HG03520 (cell line): ENCODE data around the gene MTX2.
A peak's percentile ranks its signal among the peaks of the same experiment; 100 is the strongest.
"Not testable (repeated sequence)": the region's sequence is repeated elsewhere in the genome, so short reads cannot be mapped to it uniquely, and the experiment has no call there.

Experiments
- ATAC-seq: cut with Tn5 transposase; IDR thresholded peaks from one replicate; pipeline ENCODE4 v1.9.1; 2021; ENCODE audit warnings: mild to moderate bottlenecking, moderate library complexity; ENCODE audit not compliant: unreplicated experiment

The MTX2 gene

DNA sequence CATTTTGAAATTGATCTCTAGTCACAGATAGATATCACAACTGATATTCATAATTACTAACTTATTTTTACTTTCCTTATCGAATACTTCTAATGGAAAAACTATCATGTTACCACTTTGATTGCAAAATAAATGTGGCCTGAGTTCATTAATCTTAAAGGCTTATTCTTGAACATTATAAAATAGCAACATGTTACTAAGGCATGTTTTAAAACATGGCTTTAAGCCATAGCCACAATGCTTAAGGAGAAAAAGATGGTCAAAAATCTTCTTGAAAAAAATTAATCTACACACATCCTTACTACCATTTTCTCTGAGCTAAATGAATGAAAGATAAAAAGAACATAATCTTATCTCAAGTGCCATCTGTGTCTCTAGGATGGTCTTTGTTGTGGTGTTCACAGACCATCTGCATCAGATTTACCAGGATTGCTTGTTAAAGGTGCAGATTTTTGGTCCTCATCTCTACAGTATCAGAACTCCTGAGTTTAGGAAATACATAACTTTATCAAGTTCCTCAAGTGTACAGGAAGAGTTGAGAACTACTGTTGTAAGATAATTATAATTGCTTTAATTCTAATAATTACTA lies 15.3 kb downstream of the MTX2 start:
- ATAC-seq = no peak

DNA sequence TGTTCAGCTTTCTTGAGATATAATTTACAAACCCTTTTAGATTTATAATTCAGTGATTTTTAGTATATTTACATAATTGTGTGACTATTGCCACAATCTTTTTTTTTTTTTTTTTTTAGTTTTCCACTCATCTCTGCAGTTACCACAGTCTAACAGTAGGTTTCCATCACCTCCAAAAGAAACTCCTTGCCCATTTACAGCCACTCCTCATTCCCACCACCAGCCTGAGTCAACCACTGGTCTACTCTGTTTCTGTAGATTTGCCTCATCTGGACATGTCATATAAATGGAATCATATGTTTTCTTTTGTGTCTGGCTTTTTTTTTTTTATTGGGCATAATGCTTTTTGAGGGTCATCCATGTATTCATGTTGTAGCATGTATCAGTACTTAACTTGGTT lies 16.1 kb downstream of the MTX2 start:
- no peak for ATAC-seq

DNA sequence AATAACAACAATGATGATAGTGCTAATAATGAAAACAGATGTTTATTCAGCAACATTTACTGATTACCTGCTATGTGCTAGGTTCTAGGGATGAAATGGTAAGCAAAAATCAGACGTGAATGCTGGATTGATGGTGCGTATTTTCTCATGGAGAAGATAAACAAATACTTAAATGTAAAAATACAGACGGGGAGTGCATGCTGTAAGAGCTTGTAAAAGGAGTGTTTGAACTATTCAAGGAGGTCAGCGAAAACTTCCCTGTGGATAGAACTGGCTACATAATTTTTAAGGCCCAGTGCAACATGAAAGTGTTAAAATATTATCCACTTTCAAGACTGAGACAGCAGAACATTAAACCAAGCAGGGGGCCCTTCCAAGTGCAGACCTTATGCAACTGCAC lies 22.1 kb downstream of the MTX2 start:
- no peak for ATAC-seq

DNA sequence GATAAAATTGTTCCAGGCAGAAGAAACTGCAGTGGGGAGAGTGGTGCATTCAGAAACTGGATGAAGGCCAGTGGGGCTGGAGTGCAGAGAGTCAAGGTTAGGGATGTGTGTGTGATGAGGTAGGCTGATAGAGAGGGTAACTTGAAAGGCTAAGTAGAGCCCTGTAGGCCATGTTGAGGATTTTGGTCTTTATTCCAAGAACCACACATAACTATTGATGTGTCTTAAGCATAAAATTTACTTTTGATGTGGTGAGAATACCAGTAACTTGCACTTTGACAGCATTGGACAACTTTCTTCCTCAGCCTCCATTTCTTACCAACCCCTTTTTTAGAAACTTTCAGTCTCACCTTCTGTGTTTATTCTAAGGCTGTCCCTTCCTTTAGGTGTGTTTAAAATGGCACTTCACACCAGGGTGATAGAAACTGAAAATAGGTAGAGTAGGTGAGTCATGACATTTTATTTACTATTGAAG lies 22.6 kb downstream of the MTX2 start:
- peak; percentile 84 for ATAC-seq

DNA sequence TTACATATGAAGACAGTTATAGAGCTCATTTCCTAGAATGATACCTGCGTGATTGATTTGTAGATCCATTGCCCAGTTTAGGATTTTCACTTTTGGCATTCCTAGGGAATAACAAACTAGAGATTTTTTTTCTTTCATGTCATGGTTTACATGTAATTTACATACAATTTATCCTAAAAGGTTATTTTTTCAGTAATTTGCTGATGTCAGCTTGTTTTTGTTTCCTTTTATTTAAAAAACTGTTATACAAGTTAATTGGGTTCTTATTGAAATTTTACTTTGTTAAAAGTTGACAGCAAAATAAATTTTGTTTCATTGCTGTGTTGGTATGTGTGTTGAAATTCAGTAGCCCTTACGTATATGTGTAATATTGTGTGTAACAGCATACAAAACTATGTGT lies 23.4 kb downstream of the MTX2 start:
- ATAC-seq = no peak

DNA sequence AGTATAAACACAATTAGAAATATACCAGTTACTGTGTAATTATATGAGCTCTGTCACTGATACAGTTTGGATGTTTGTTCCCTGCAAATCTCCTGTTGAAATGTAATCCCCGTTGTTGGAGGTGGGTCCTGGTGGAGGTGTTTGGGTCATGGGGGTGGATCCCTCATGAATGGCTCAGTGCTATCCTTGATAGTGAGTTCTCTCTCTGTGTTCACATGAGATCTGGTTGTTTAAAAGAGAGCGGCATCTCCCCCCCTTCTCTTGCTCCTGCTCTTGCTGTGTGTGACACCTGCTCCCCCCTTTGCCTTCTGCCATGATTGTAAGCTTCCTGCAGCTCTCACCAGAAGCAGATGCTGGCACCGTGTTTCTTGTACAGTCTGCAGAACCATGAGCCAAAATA lies 24.1 kb downstream of the MTX2 start:
- no peak for ATAC-seq

DNA sequence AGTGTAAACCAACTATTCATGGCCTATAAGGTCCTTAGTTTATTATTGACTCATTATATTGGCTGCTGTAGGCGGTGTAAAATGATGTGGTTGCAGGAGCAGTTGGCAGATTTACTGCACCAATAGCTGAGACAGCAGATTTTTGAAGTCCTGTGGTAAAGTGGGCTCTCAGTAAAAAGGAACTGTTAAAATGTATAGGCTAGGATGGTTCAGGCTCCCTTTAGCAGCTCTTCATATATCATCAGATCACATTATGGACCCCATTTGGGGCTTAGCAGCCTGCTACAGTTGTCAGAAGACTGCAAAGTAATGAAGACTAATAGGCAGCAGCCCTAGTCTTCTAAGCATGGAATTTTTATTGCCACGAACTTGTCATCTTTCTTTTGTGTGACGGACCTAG lies 27.8 kb downstream of the MTX2 start:
- ATAC-seq = no peak

DNA sequence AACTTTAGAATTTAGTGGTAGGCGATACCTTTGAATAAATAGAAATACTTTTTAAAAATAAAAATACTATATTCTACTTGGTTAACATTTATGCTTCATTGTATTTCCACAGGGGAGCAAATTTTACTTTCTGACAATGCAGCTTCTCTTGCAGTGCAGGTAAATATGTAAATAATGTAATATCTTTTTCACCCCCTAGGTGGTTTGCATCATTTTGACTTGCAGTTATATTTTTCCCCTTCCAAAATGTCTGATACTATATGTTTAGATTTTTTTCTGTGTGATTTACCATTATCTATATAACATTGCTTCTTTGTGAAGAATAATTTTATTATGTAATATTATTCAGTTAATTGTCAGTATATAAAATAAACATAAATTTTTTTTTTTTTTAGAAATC lies 28.5 kb downstream of the MTX2 start:
- no peak for ATAC-seq

DNA sequence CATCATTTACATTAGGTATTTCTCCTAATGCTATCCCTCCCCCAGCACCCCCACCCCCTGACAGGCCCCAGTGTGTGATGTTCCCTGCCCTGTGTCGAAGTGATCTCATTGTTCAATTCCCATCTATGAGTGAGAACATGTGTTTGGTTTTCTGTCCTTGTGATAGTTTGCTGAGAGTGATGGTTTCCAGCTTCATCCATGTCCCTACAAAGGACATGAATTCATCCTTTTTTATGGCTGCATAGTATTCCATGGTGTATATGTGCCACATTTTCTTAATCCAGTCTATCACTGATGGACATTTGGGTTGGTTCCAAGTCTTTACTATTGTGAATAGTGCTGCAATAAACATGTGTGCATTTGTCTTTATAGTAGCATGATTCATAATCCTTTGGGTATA lies 36.8 kb downstream of the MTX2 start:
- not testable (repeated sequence) for ATAC-seq

DNA sequence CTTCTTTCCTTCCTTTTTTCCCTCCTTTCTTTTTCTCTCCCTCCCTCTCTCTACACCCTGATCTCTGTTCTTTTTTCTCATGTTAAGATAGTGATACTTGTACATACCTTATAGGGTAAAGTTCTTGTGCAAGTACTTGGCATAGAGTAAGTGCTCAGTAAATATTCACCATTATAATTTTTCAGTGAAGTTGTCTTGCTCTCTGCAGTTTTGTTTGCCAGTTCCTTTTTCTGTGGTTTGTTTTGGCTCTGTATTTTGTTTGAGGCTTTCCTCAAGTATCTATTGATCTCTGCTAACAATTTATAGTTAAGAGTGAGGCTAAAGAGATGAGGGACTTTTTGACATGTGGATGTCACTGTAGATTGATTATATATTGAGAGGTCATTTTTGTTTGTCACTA lies 48.0 kb downstream of the MTX2 start:
- no peak for ATAC-seq

DNA sequence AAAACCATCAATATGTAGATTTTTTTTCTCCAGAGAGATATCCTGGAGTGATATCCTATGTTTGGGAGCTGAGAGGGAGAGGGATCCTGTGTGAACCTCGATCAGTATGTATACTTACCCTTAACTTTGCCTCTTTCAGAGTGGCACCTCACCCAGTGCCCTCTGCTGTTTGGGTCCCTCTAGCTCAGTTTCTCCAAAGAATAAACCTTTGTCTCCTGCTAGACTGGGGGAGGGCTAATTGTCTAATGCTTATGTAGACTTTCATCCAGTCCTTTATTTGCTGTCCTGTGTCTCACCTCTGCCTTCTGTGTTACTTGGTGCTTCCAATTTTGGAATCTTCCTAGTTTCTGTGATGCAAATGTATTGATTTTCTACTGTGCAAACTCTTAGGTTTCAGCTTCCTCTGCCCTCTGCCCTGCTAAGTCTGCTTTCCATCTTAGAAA lies 48.4 kb downstream of the MTX2 start:
- ATAC-seq = no peak

DNA sequence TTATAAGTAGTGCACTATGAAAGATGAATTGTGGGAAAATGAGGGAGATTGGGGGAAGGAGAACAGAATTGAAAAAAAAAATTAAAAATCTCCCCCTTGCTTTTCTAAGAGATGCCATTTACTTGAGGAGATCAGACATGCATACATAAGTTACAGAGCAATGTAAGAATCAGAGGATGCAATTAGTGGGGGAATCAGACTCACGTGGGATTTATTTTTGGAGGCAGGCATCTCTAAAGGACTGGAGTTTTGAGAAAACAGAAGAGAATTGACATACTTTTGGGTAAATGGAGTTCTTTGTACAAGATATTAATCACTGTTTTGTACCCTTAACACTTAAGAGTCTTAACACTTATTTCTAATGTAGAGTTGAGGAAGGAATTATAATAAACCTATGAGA lies 52.7 kb downstream of the MTX2 start:
- ATAC-seq = no peak

DNA sequence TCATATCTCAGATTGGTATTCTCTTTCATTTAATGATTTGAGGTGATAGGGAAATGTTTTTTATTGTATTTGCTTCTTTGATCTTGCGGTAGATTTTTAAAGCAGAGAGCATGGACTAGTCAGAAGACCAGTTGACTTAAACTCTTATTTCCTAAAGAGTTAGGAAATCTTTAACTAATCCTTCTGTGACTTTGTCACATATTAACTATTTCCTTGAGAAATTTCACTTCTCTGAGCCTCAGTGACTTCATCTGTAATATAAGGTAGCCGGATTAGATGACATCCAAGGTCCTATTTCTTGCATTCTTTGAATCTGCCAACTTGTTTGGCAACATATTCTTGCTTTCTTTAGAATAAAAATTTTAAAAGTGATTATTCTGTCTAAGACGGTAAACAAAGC lies 55.6 kb downstream of the MTX2 start:
- ATAC-seq = no peak

DNA sequence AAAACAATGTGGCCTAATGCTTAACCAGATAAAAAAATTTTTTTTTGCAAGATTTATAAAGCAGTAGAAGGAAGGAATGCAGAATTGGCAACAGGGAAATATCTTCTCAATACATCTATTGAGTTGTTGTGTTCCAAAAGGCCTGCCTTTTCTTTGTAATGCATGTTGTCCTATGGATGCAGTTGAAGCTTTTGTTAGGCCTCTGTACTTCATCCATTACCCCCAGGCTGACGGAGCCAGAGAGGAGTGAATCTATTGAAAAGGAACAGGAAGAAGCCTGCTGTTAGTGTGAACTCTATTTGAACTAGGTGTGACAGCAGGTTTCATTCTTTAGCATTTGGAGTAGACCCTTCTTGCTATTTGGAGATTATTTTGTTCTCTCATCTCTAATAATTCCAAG lies 56.5 kb downstream of the MTX2 start:
- no peak for ATAC-seq

DNA sequence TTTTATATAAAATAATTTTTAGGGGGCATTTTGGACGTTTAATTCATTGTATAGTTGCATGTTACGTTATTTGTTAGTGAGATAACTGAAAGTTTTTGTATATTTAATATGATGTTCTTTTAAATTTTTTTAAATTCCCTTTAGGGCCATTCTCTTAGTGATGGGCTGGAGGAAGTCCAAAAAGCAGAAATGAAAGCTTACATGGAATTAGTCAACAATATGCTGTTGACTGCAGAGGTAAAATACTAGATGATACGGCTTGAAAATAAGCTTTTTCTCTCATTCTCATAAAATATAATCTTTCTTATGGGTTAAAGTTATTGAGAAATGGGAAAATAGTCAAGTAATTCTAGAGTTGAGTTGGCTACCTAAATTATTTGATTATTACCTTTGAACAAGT lies 58.9 kb downstream of the MTX2 start:
- no peak for ATAC-seq

DNA sequence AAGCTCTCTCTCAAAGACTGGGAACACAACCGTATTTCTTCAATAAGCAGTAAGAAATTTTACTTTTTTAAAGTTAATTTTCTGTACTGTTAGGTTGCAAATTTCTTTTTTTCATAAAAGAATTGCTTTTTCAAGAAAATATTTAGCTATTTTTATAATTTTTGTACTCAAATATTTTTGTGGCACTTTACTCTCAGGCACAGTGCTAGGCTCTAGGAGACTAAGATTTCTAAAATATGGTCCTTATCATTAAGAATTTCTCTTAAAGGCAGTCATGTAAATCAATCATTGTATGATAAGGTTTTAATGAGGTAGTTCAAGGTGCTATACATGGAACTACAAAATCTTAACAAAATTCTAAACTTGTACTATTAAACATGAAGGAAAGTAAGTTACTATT lies 61.4 kb downstream of the MTX2 start:
- no peak for ATAC-seq

DNA sequence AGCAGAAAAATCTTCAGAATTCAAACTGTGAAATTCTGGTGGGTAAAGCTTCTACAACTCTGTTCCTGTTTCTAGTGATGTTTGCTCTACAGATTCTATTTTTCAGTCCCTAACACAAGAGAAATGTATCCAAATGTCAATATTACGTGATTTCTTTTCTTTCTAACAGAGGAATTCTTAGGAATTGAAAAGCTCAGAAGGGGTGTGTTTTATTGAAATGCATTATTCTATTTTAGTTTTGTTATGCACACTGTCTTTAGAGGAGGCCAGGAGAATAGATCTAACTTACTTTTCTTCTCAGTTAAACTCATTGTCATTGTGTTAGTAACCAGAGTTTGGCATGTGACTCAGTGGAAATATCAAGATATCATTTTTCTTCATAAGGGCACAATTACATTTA lies 62.4 kb downstream of the MTX2 start:
- ATAC-seq = no peak

DNA sequence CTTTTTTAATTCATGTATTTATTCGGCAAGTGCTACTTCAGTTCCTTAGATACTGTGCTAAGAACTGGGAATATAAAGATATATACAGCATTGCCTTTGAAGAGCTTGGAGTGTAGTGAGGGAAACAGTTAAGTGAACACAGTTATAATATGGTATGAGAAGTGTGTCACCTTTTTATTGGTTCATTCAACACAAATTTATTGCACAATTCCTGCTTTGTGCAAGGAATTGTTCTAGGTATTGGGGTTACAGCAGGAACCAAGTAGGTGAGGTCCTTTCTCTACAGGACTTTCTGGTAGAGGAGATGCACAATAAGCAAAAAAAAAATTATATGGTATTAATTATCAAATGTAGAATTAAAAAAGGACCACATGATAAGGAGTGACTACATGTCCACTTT lies 65.5 kb downstream of the MTX2 start:
- no peak for ATAC-seq

DNA sequence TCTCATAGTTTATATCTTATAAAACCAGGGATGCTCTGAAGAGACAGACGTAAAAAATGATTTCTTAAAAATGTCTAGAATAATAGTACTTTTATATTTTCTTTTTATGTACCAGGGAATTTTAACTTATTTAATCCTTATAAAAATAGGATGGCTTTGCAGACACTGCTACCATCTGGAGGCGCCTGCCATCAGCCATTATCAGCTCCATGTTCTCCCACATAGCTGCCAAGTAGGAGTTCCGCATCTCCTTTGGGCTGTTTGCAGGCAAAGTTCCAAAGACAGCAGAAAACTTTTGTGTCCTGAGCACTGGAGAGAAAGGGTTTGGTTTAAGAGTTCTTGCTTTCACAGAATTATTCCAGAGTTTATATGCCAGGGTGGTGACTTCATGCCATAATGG lies 69.2 kb downstream of the MTX2 start:
- no peak for ATAC-seq

DNA sequence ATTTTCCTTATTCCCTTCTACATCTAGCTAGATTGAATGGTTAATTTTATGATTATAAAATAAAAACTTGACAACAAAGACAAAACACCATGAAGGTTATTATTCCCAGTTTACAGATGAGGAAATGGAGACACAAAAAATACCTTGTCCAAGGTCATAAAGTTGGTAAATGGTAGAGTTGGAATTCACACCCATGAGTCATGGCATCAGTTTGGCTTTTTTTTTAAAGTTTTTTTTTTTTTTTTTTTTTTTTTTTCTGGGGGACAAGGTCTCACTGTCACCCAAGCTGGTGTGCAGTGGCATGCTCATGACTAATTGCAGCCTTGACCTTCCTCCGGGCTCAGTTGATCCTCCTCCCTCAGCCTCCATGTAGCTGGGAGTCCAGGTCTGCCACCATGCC lies 70.0 kb downstream of the MTX2 start:
- ATAC-seq = no peak

DNA sequence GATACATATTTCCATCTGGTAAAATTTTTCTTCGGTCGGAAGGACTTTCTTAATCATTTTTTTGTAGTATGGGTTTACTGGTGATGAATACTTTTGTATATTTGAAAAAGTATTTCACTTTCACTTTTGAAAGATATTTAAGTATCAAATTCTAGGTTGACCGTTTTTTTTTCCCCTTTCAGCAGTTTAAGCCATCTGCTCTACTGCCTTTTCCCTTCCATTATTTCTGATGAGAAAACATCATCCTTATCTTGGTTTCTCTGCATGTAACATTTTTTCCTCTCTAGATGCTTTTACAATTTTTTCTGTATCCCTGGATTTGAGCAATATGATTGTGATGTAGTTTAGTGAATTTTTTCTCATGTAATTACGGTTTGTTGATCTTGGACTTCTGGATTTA lies 87.0 kb downstream of the MTX2 start:
- ATAC-seq = no peak

DNA sequence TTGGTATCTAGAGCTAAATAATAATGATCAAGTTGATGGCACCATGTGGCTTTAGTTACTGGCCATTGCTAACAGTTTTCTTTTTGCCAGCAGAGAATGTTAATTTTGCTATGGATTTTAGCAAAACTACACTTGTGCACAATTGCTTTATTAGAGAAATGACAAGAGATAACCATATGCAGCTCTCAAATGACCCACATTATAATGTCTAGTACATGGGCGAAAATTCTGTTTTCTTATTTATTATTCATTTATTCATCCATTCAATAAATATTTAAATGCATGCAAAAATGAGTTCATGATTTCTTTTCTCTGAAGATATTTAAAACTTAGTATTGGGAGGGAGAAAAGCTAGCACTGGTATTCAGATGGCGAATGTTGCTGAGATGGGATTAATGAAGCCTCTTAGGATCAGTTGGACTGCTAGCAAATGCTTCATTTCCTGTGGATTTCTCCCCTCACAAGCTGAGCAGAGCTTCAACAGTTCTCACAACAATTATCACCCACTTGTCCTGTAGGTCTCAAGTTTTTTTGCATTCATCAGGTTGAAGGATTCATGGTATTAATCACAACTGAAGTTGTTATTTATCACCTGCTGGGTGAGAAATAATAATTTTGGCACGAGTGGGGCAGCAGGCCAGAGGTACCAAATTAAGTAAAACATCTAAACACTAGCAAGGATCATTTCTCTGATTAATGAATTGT lies 95.2 kb downstream of the MTX2 start:
- ATAC-seq = no peak

DNA sequence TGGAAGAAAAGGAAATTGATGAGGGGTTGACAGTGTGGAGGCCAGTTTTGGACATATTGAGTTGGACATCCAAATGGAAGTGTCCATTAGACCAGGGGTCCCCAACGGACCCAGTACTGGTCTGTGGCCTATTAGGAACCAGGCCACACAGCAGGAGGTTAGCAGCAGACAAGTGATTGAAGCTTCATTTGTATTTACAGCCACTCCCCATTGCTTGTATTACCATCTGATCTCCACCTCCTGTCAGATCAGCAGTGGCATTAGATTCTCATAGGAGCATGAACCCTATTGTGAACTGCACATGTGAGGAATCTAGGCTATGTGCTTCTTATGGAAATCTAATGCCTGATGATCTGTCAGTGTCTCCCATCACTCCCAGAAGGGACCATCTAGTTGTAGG lies 99.1 kb downstream of the MTX2 start:
- no peak for ATAC-seq
